ENCODE data around the gene CCDC89.

GRCh38 chr11:85697747-85698146 lies 11.8 kb upstream of the CCDC89 start:
- no peak for TF ChIP-seq ZNF776 (tag by site-specific recombination; IDR thresholded peaks at IDR 0.05; ENCODE audit: borderline replicate concordance)
- no peak for TF ChIP-seq ZNF518A (tag by site-specific recombination; conservative IDR thresholded peaks at IDR 0.05; ENCODE audit: low read depth)
- TF ChIP-seq ZNF112 (tag by site-specific recombination; IDR thresholded peaks at IDR 0.05) = no peak
- TF ChIP-seq CTCF (tag by site-specific recombination; IDR thresholded peaks at IDR 0.05) = no peak
- TF ChIP-seq ZNF280D (tag by site-specific recombination; IDR thresholded peaks at IDR 0.05) = no peak
- no peak for TF ChIP-seq ZBTB20 (tag by site-specific recombination; IDR thresholded peaks at IDR 0.05)
